GM12864 (cell line): ENCODE results near the gene VPS36.
"Not testable (repeated sequence)": the region's sequence is repeated elsewhere in the genome, so short reads cannot be mapped to it uniquely, and the experiment has no call there.

Experiments used
- DNase-seq: peaks from one replicate; pipeline ENCODE4 v3.0.0-alpha.2; 2011; ENCODE audit warnings: low read depth
- H3K4me3 ChIP-seq: 2 replicates; pipeline ENCODE4 v1.5.1; 2011; ENCODE audit warnings: mild to moderate bottlenecking, low read depth, low read length, control low read depth
- TF ChIP-seq, protein P1 (sequence below): IDR thresholded peaks from 2 replicates; pipeline ENCODE4 v1.5.1; 2011; ENCODE audit warnings: low read depth, mild to moderate bottlenecking, moderate library complexity, low read length, control low read depth, inconsistent platforms; ENCODE audit errors: missing control alignments

The VPS36 gene

DNA sequence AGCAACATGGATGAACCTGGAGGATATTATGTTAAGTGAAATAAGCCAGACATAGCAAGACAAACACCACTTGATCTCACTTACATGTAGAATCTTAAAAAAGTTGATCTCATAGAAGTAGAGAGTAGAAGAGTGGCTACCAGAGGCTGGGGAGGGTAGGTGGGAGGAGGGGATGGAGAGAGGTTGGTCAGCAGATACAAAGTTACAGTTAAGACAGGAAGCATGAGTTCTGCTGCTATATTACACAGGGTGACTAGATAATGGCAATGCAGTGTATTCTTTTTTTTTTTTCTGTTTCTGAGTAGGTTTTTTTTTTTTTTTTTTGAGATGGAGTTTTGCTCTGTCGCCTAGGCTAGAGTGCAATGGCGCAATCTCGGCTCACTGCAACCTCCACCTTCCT, 29.2 kb downstream of the VPS36 start:
- no peak overlapping the region for H3K4me3 ChIP-seq
- DNase-seq: no peak
- TF ChIP-seq, protein P1, sequence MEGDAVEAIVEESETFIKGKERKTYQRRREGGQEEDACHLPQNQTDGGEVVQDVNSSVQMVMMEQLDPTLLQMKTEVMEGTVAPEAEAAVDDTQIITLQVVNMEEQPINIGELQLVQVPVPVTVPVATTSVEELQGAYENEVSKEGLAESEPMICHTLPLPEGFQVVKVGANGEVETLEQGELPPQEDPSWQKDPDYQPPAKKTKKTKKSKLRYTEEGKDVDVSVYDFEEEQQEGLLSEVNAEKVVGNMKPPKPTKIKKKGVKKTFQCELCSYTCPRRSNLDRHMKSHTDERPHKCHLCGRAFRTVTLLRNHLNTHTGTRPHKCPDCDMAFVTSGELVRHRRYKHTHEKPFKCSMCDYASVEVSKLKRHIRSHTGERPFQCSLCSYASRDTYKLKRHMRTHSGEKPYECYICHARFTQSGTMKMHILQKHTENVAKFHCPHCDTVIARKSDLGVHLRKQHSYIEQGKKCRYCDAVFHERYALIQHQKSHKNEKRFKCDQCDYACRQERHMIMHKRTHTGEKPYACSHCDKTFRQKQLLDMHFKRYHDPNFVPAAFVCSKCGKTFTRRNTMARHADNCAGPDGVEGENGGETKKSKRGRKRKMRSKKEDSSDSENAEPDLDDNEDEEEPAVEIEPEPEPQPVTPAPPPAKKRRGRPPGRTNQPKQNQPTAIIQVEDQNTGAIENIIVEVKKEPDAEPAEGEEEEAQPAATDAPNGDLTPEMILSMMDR: no peak

DNA sequence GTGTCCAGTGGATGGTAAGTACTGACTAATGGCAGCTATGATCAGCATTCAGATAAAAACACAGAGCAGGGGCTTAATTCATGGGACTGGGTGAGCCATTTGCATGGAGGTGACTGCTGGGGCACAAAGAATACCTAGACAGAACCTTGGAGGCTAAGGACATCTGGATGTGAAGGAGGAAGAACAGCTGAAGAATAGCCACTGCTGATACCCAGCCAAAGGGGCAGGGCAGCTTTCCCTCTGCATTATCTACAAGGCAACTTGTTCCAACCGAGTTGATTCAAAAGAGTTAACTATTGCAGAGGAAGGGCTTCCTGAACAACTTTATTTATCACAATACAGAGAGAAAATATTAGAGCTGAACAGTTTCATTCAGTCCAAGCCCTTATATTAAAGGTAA, 31.4 kb downstream of the VPS36 start:
- no peak for DNase-seq
- TF ChIP-seq, protein P1: no peak
- no peak overlapping the region for H3K4me3 ChIP-seq

DNA sequence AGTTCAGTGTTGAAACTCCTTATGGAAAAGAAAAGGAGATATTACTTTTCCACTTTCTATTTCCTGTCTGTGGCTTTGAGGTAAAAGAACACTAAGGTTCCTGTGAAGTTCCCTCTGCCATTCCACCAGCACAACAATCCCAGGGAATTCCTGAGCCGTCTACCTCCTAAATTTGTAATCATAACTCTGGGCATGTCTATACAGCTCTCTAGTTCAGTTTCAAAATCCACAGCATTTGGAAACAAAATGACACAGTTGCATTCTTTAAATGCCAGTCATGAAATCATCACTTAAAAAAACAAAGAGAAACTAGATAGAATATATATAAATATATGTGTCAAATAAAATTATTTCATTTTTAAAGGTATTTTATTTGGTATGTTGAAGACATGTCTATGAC, 35.5 kb downstream of the VPS36 start:
- no peak overlapping the region for H3K4me3 ChIP-seq
- TF ChIP-seq, protein P1: no peak
- no peak for DNase-seq

DNA sequence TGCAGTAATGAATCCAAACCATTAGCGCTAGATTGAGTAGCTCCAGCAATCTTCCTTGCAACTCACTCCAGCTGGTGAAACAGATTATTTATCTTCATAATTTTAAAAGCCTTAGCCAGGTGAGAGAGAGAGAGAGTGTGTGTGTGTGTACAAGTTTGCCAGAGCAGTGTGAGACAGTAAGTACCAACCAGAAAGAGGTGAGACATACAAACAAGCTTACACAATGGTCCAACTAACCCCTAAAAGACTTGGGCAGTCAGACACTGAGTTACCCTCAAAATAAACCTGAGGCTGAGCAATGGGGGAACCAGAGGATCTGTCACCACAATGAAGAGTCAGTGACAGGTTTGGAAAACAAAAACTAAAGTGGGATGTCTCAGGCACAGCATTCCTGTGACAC, 36.4 kb downstream of the VPS36 start:
- no peak for DNase-seq
- H3K4me3 ChIP-seq: no peak overlapping the region
- TF ChIP-seq, protein P1: no peak

DNA sequence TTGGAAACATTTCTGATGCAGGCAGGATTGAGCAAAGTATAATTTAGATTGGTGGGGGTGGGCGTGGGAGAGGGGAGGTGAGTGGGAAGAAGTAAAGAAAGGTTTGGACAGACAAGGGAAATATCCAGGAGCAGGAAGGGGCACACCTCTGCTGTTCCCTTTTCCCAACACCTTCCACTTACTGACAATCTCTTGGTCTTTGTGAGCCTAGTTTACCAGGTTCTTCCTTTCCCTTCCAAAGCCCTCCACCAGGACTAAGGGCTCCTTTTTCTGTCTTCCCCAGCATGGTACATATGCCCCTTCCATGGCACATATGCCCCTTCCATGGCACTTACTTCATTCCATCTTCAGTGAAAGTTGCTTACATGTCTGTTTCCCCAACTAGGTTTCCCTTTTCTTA, 38.3 kb downstream of the VPS36 start:
- TF ChIP-seq, protein P1: no peak
- no peak overlapping the region for H3K4me3 ChIP-seq
- no peak for DNase-seq

DNA sequence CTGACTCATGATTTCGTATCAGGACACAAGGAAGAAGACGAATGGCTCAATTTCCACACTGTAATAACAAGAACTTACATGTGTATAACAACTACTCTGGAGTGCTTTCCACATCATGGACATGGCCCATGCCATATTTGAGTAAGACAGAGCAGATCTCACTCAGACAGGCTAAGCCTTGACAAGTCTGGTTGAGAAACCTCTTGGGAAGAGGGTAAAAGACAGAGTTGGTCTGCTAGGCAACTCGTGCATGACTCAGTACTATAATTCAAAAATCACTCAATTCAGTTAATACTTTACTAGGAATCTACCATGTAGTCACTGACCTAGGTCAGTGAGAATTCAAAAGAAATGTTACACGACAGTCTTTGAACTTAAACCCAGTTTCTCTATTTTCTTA, 38.8 kb downstream of the VPS36 start:
- TF ChIP-seq, protein P1: no peak
- no peak overlapping the region for H3K4me3 ChIP-seq
- no peak for DNase-seq

DNA sequence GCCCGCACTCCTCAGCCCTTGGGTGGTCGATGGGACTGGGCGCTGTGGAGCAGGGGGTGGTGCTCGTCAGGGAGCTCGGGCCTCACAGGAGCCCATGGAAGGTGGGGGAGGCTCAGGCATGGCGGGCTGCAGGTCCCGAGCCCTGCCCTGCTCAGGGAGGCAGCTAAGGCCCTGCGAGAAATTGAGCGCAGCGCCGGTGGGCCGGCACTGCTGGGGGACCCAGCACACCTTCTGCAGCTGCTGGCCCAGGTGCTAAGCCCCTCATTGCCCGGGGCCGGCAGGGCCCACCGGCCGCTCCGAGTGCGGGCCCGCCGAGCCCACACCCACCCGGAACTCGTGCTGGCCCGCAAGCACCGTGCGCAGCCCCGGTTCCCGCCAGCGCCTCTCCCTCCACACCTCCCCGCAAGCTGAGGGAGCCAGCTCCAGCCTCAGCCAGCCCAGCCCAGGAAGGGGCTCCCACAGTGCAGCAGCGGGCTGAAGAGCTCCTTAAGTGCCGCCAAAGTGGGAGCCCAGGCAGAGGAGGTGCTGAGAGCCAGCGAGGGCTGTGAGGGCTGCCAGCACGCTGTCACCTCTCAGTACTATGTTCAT, 42.3 kb downstream of the VPS36 start:
- not testable (repeated sequence) for DNase-seq, H3K4me3 ChIP-seq

DNA sequence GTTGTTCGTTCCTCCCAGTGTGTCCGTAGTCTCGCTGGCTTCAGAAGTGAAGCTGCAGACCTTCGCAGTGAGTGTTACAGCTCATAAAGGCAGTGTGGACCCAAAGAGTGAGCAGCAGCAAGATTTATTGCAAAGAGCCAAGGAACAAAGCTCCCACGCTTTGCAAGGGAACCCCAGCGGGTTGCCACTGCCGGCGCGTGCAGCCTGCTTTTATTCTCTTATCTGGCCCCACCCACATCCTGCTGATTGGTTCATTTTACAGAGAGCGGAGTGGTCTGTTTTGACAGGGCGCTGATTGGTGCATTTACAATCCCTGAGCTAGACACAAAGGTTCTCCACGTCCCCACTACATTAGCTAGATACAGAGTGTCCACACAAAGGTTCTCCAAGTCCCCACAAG, 43.0 kb downstream of the VPS36 start:
- not testable (repeated sequence) for DNase-seq, H3K4me3 ChIP-seq
